Stimulated activated CD8-positive, alpha-beta memory T cell treated with anti-CD3 and anti-CD28 coated beads, Interleukin-12 subunit alpha, Interleukin-12 subunit beta, amount 100 ng/mL, for 24 hours (primary cell): ENCODE results near the gene IGFBP4.

Experiments used
- DNase-seq: peaks from one replicate; pipeline ENCODE4 v3.0.0-alpha.2; 2020; ENCODE audit errors: extremely low read depth

The IGFBP4 gene

DNA sequence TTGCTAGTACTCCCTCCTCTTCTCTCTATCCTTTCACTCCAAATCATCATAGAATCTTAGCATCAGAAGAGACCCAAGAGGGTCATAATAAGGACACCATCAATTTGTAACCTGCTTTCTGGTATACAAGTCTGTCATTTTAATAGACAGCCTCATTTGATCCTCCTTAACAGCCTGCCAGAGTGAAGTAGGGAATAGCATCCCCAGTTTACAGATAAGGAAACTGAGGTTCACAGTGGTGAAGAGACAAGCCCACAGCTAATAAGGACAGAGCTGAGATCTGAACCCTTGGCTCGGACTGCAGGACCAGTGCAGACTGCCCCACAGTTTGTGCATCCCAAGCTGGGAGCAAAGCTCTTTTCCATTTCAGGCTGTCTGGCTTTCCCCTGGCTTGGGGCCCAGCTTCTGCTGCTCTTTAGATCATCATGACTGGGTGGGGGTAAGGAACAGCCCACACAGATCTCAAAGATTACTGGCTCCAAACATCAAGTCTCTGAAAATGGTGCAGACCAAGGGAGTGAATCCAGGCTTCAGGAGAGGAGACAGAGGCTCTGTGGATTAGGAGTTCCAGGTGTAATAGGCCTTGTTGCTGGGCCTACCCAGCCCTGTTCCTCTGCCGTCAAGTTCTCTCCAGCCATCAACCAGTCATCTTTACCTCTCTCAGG is 10.3 kb upstream of the IGFBP4 start:
- DNase-seq: no peak

DNA sequence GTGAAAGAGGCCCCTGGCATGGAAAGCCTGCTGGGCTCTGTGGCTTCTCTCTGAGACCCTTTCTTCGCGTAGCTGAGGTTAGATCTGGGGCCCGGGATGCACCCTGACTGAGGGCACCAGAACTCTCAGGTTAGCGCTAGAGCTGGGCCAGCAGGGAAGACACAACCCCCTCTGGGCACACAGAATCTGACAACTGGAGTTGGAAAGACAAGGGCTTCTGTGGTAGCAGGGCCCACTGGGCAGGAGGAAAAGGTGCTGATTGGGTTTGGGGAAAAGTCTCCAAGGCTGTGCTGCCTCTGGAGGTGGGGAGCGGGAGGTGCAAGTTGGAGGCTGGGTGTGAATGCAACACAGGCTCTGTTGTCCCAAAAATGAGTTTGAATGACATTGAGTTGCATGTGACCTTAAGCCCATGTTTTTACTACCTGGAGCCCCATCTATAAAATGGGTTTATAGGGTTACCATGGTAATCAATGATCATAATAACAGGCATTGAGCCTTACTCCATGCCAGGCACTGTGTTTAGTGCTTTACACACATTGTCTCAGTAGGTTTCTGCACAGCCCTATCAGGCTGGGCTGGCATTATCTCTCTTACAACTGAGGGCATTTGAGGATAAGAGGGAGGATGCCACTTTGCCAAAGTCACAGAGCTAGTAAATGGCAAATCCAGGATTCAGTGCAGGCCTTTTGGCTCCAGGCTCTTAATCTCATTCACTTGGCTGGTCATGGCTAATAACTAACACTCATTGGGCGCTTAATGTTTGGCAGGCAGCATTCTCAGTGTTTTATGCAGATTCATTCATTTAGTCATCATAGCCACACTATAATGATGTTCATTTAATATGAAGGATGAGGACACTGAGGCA is 9.5 kb upstream of the IGFBP4 start:
- DNase-seq: no peak

DNA sequence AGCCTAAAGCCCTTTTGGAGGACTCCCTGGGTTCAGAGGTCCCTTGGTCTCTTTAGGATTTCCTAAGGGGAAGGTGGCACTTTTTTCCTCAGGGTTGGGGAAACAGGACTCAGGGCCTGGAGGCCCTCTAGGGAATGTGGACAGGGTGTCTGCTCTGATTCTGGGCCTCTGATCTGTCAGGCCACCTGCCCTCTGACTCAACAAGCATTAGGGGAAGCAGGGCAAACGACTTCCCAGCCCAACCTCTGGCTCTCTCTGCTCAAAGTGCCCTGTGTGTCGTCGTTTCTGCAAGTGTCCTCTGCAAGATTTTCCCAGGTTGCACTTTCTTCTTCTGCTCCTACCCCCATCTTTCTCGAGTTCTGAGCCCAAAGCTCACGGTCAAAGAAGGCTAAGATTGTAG is 6.6 kb upstream of the IGFBP4 start:
- no peak for DNase-seq

DNA sequence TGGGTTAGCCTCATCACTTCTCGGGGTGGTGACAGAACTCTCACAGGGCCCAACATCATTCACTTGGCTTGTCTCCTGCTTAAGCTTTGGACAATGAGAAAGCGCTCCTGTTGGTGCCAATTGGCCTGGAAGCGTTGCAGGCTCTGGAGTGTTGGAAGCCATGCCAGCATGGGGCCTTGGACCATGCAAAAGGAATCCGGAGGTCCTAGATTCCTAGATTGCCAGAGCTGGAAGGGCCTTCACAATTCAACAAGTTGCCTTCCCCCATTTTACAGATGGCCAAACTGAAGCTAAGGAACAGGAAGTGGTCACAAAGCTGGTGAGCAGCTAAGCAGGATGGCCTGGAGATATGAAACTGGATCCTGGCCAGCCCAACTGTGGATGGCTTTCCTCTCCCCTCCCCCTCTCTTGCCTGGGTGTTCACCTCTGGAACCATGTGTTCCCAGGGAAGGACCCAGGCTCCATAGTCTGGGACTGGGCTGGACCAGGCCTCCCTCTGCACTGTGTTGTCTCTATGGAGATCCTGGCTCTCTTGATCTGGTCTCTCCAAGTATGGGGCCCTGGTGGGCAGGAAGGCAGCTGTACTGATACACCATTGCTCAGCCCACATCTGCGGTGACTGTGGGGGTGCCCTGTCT is 6.0 kb upstream of the IGFBP4 start:
- no peak for DNase-seq

DNA sequence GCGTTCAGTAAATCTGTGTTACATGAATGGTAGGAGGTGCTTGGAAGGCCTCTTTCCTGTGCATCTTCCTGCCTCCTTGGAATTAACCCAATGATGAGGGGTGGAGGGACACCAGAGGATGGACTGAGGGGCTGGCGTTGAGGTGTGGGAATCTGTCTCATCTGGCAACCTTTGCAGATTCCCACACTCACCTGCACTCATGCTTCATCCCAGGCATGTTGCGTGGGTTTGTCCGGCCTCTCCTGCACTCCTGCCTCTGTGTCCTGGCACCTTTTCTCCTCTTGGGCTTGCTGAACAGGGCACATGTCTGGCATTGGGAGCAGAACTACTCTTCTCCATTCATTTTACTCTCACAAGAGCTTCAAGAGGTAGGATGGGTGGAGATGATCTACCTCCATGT is 3.1 kb upstream of the IGFBP4 start:
- DNase-seq: no peak

DNA sequence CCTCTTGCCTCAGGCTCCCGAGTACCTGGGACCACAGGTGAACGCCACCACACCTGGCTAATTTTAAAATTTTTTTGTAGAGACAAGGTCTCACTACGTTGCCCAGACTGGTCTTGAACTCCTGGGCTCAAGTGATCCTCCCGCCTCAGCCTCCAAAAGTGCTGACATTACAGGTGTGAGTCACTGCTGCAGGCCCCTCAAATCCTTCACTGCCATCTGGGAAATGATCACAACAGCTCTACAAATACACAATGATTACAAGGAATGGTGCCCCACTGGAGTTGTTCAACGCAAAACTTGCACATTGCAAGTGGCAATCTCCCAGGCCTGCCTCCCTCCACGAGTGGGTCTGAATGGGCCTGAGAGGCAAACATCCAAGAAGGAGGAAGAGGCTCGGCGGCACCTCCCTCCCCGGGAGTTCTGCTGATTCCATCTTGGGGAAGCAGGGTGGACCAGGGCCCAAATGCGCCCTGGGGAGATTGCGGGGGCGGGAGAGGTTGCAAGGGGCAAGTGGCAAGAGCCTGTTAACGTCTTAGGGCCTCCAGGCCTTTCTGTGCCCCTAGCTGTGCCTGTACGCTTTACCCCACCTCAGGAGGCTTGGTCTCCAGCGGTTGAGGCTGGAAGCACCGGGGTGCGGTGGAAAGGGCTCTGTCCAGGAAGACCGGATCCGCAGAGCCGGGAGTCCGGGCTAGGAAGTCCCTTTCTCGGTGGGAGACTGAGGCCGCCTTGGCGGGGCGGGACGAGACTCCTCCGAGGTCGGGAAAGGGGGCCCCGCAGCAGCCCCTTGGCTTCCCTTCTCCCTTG is 656 bp upstream of the IGFBP4 start:
- no peak for DNase-seq

DNA sequence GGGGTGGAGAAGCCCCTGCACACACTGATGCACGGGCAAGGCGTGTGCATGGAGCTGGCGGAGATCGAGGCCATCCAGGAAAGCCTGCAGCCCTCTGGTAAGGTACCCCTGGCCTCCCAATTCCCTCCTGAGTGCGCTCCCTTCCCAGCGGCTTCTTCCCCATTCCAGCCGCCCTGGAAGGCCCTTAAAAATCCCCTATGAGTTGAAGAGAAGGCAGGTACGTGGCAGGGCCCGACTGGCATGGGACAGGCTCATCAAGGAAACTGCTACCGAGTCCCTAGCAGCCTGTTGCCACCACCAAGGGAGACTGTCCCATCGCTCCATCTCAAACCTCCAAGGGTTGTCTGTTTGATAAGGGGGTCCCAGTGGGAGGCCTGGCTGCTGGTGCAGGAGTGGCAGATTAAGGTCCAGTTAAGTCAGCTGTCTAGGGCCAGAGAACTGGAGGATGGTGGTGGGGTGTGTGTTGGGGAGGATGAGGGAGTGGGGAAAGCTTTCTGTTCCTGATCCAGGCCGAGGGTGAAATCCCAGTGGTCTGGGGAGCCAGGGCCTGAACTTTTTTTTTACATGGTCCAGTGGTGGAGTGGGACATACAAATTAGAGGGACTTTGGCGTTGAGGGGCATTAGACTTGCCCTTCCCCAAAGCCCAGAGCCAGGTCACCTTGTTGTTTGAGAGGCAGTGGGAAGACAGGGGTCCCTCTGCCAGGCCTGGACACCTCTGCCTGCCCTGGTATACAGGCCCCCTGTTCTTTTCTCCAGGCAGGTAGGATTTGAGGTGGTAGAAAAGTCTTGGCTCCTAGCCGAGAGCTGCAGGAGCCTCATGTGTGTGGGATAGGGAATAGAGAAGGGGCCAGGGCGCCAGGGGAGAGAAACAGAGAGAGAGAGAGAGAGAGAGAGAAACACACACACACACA is 994 bp downstream of the IGFBP4 start:
- no peak for DNase-seq

DNA sequence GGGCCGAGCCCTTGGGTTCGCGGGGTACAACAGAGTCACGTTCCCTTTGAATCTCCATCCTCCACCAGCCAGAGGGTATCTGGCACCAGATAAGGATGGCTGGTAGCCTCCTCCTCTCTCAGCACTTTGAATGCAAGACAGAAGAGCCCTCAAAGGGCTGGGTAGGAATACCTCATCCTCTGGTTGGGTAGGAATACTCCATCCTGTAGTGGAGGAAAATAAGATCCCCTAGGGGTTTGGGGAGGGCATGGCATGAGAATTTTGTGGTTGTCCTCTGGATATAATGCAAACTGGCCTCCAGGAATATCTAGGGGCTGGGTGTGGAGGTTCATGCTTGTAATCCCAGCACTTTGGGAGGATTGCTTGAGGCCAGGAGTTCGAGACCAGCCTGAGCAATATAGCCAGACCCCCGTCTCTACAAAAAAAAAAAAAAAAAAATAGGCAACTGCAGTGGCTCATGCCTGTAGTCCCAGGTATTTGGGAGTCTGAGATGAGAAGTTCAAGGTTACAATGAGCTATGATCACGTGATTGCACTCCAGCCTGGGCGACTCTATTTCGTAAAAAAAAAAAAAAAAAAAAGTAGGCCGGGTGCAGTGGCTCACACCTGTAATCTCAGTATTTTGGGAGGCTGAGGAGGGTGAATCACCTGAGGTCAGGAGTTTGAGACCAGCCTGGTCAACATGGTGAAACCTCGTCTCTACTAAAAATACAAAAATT is 2.7 kb downstream of the IGFBP4 start:
- DNase-seq: no peak

DNA sequence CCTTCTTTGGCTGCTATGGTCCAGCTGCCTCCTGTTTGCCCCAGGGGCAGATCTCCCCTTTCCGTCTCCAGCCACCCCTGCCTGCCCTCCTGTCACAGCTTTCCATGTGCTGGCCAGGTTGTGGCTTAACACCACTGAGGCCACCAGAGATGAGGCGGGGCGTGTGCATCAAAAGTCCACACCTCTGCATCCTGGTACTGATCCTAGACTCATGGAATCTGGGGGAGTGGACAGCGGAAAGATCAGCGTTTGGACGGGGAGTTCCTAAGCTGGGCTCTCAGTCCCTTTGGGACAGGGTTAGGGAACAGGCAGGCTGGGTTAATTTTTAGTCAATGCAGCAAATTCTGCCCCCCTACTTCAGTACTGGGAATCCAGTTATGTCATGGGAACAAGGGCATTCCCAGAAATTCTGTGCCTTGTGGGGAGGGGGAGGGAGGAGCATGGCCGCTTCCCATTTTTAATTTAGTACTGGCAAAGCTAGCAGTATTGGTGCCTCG is 3.9 kb downstream of the IGFBP4 start:
- no peak for DNase-seq

DNA sequence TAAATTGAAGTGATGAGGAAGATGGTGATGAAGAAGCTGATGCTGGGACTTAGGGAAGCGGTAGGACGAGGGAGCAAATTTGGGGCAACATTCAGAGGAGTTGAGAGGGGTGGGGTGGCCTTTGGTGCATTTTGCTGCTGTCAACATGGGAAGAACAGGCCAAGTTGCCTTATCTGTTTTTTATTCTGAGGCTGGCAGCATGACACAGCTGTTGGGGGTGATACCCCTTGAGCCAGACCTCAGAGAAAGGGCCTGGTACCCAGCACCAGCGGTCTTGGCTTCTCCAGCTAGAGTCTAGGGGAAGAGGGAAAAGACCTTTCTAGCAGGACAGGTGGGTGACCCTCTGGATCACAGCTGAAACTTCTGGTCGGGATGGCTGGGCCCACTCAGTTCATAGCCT is 4.6 kb downstream of the IGFBP4 start:
- DNase-seq: no peak

DNA sequence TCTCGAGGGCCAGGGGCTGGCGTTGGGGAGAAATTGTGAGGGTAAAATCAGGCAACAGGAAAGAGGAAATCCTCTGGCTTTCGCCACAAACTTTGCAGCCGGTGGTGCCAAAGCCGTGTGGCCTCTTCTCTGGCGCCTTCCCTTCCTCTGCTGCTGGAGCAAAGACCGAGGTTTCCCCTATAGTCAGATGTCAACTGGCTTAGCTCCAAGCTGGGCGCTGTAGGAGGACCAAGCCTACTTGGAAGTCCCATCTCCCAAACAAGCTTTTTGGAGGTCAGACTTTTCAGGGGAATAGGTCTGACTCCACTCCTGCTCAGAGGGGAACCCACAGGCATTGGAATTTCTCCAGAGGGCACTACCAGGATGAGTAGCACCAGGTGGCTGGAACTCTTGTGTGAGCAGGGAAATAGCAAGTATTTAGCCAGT is 5.0 kb downstream of the IGFBP4 start:
- DNase-seq: no peak

DNA sequence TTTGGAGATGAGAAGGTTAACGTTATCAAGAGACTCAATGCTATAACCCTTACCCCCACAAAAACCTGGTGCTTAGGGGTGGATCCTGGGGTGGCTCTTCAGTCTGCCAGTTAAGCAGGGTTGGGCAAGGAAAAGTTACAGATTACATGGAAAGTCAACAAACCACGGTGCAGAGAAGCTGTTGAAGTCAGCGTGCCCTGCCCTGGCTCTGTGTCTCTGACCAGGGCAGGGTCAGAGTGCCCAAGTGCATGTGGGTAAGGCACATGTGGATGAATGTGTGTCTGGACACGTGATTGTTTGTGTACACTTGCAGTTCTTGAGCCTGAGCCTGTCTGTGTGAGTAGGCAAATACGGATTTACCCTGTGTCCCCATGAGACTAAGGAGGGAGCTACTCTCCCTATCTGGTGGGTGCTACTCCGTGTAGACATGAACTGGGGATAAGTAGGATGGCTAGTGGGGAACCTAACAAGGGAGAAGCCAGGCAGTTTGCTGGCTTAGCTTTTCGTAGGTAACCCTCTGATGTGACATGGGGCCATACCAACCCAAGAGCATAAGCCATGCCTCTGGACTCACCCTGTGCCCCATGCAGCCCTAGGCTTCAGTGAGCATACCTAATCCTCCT is 5.5 kb downstream of the IGFBP4 start:
- no peak for DNase-seq

DNA sequence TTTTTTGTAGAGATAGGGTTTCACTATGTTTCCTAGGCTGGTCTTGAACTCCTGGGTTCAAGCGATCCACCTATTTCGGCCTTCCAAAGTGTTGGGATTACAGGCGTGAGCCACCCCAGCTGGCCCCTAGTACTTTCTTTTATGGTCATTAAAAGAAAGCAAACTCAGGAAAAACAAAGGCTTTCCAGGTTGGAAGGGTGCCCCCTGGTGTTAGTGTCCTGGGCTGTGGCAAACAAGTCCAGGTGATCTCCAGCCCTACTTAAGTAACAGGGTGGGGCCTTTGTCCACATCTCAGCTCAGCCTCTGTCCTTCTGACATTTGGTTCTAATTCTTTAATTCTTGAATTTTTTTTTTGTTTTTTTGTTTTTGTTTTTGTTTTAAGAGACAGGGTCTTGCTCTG is 6.9 kb downstream of the IGFBP4 start:
- DNase-seq: no peak

DNA sequence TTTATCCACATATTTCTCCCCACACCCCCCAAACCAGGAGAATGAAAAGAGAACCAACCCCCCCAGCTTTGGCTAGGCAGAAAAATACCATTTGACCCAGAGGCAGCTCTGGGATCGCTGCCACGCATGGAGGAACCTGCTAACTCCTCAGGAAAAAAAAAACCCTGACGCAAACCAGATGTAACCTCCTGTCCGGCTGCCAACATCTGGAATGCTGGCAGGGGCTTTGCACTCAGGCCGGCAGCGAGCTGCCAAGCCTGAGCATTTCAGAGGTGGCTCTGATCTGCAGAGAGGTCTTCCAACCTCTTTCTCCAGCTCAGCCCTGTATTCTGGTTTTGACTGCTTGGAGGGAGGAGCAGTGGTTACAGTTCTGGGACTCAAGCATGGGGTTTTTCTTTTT is 8.2 kb downstream of the IGFBP4 start:
- no peak for DNase-seq

DNA sequence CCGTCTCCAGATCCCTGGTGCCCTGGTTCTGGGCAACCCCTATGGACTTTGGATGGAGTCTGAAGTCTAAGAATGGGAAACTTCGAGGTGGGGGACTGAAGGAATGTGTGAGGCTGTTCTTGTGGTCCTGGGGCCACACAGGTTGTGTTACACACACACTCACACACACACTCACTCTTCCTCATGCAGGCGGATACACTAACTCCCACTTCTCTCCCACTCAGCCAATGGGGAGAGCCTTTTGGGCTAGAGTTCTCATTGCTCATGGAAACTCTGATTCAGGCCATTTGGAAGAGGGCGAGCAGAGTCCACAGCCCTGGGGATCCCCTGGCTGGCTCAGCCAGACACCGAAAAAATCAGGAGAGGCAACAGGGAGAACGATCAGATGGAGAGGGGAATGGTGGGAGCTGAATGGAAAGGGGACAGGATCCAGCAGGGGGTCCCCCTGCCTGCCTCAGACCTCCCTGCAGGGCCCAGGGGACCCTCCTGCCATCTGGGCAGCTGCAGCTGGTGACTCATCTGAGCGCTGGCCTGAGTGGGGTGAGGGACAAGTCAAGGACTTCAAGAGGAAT is 9.1 kb downstream of the IGFBP4 start:
- no peak for DNase-seq

DNA sequence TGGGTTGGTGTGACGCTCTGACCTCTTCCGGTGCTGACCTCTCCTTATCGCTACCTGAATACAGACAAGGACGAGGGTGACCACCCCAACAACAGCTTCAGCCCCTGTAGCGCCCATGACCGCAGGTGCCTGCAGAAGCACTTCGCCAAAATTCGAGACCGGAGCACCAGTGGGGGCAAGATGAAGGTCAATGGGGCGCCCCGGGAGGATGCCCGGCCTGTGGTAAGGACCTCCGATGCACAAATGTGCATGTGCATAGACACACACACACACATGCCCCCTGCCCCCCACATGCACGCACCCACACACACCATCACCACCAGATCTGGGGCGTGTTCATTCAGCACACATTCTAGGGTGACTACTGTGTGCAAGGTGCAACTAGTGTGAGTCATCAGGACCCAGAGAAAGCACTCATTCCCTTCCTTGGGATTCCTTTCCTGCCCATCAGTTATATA is 9.7 kb downstream of the IGFBP4 start:
- no peak for DNase-seq

DNA sequence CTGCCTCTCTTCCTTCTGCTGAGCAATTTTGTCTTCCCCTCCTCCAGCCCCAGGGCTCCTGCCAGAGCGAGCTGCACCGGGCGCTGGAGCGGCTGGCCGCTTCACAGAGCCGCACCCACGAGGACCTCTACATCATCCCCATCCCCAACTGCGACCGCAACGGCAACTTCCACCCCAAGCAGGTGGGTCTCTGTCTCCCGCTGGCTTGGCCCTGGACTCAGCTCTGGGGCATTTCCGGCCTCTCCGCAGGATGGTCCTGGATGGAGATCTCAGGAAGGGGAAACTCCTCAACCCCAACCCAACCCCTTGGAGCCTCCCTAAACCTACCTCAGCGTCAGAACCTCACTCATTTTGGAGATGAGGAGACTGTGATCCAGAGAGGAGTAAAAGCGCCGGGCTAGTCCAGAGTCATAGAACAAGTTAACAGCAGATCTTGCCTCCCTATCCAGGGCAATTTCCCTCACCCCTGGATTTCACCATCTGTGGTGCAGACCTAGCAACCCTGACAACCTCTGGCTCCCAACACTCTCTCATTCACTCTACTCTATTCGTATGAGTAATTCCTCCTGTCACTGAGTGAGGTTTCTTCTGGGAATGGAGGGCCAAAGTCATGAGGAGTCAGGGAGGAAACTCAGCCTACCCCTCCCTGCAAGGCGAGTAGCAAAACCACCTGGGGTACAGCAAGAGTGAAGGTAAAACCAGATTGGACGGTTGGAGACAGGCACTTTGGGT is 10.8 kb downstream of the IGFBP4 start:
- DNase-seq: no peak

DNA sequence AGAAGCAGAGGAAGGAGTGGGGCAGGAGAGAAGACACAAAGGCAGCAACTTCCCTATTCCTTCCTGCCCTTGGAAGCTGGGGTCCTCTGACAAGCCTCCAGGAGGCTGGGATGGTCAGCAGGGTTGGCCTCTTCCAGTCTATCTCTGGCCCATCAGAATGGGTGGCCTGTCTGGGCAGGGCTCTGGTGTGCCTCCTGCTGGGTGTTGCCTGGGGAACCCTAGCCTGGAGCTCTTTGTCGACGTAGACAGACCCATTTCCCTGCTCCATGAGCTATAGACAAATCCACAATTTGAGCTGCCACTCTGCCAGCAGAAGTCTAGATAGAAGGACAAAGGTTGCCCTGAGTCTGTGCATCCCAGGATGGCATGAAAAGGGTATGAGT is 11.4 kb downstream of the IGFBP4 start:
- DNase-seq: no peak
